Left ventricle myocardium inferior (tissue), 1 donor: ENCODE results near the gene SHPK. TPM values are rescaled to one million over a fixed set of nuclear protein-coding genes. Genes with fewer than 3 reads are reported as not detected.
"Not testable (repeated sequence)": the region's sequence is repeated elsewhere in the genome, so short reads cannot be mapped to it uniquely, and the experiment has no call there.

Source experiments
- DNase-seq: peaks from one replicate; pipeline ENCODE4 v3.0.0-alpha.2; 2020
- H3K27ac ChIP-seq: fragments of 200-600 bp; replicated peaks from 2 replicates; pipeline ENCODE4 v1.8.0; 2021
- H3K27me3 ChIP-seq: fragments of 200-600 bp; 2 replicates; pipeline ENCODE4 v1.8.0; 2021; ENCODE audit warnings: low read depth
- H3K36me3 ChIP-seq: fragments of 200-600 bp; 2 replicates; pipeline ENCODE4 v1.8.0; 2021
- H3K4me1 ChIP-seq: fragments of 200-600 bp; 2 replicates; pipeline ENCODE4 v1.8.0; 2021
- H3K4me3 ChIP-seq: fragments of 200-600 bp; 2 replicates; pipeline ENCODE4 v1.8.0; 2021; ENCODE audit warnings: mild to moderate bottlenecking, moderate library complexity
- H3K9me3 ChIP-seq: fragments of 200-600 bp; replicated peaks from 2 replicates; pipeline ENCODE4 v1.8.0; 2021
- CTCF ChIP-seq: fragments of 200-600 bp; IDR thresholded peaks from 2 replicates; pipeline ENCODE4 v1.8.0; 2021; ENCODE audit warnings: antibody characterized with exemption, mild to moderate bottlenecking, borderline replicate concordance
- intact Hi-C: fragments of 100-400 bp; cut with micrococcal nuclease; formaldehyde crosslinking; loops from one replicate; pipeline ENCODE4 v1.11.0; 2022
- total RNA-seq: library from RNA; stranded (reverse); fragmentation: NEBNext Ultra II Directional; extraction: Animal tissue kit (Norgen Biotek cat#: 25700); gene quantifications from one replicate; pipeline ENCODE4 v1.2.1, GENCODE V29; 2021
- donor health status: DM: no; HTN: yes; CAD: no; lungs with severe emphysema.

Gene SHPK
- total RNA-seq, 1 donor from 2014 or later: 4.0 TPM

GRCh38 chr17:3572231-3572630 is 63.8 kb downstream of the SHPK start:
- intact Hi-C loops: no loop called here
- TF ChIP-seq CTCF: no peak
- Histone ChIP-seq H3K4me1 (no peaks in the 10 kb centered on the region), H3K27ac (no peak overlapping the region), H3K4me3 (no peak overlapping the region), H3K9me3 (no peaks in the 10 kb centered on the region), H3K27me3 (no peaks in the 10 kb centered on the region), H3K36me3 (peaks cover 60% of the 10 kb centered on the region)
- no peak for DNase-seq

DNA sequence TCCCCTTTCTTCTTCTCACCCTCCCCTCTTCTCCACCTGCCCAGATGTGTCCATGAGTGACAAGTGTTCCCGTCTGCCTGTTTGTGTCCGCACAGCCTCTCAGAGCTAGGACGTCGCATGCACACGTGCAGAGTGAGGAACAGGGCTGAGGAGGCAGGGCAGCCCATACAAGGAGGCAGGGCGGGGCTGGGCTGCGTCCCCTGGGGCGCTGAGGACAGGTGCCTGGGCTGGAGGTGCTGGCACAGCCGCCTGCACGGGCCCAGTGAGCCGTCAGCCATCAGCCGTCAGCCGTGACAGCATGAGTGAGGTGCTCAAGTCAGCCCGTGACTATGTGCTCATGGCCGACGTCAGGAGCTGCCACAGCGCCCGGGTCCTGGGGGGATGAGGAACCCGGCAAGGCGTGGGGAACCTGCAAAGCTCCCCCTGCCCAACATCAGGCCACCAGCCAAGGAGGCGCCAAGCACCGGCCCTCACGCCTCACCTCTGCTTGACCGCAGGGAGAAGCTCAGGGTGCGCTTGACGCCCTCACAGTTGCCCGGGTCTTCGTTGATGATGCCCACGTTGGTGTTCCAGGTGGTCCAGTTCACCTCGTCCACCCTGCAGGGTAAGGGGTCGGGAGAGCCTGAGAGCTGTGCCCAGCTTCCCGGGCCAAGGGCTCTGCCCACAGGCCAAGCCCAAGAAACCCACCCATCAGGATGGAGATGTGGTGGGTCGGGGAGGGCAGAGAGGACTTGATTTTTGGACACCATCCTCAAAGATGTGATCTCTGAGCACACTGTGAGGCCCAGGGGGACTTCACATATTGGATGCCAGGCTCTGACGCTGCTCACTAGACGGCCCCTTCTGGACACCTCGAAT is 64.8 kb downstream of the SHPK start:
- no peaks in the 10 kb centered on the region for H3K9me3 ChIP-seq
- no peaks in the 10 kb centered on the region for H3K27me3 ChIP-seq
- TF ChIP-seq CTCF: no peak
- no peak overlapping the region for H3K4me3 ChIP-seq
- DNase-seq: no peak
- H3K36me3 ChIP-seq: peaks cover 59% of the 10 kb centered on the region
- H3K27ac ChIP-seq: no peak overlapping the region
- intact Hi-C loops: no loop called here
- no peaks in the 10 kb centered on the region for H3K4me1 ChIP-seq

DNA sequence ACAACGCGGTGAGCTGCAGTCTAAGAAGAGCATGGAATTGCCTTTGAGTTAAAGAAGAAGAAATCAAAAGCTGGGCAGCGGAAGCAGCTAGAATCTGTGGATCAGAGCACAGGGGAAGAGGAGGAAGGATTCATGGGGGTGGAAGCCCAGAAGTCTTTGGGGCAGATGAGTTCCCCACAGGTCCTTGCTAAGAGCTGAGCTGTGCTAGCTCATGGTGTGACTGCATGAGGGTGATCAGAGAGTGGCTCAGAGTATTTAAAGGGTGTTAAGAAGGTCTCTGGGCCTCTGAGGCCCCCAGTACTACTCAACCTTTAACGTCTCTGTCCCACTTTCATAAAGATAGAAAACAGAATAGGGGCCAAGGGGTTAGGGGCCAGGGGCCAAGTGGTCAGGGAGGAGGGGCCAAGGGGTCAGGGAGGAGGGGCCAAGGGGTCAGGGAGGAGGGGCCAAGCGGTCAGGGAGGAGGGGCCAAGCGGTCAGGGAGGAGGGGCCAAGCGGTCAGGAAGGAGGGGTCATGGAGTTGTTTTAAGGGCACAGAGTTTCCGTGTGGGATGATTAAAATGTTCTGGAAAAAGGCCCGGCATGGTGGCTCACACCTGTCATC is 66.4 kb downstream of the SHPK start:
- Histone ChIP-seq H3K4me1 (no peaks in the 10 kb centered on the region), H3K36me3 (peaks cover 66% of the 10 kb centered on the region), H3K4me3 (no peak overlapping the region), H3K9me3 (no peaks in the 10 kb centered on the region), H3K27me3 (no peaks in the 10 kb centered on the region), H3K27ac (no peak overlapping the region)
- no peak for TF ChIP-seq CTCF
- intact Hi-C loops: no loop called here
- DNase-seq: no peak

DNA sequence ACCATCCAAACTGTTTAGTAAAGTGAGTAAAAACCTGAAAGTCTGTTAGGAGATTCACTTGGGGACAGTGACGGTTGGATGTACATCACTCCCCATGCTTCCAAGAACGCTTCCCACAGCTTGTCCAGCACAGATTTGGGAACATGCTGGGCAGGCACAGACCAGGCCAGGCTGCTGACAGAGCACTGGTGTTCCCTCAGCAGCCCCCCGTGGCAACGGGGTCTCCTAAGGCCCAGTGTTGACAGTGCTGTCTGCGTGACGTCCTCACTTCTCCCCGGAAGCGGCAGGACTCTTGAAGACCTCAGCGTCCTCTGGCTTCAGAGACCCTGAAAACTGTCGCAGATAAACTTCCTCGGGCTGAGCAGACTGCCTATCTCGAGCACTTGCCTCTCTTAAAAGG is 69.5 kb downstream of the SHPK start:
- no peak for DNase-seq
- H3K36me3 ChIP-seq: peaks cover 49% of the 10 kb centered on the region
- no peak for TF ChIP-seq CTCF

DNA sequence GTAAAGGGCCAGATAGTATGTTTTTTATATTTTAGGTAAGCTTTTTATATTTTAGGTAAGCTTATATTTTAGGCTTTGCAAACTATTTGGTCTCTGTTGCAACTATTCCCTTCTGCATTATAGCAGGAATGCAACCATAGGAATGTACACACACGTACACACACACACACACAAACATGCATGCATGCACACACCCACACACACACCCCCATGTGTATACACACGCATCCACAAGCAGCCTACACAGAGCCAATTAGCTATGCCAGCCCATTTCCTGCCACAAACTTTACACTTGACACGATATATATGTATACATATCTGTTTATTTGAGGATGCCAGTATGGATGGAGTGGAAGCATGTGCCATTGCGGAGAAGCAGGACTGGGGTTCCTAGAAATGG is 70.9 kb downstream of the SHPK start:
- intact Hi-C loops: no loop called here
- Histone ChIP-seq H3K36me3 (peaks cover 35% of the 10 kb centered on the region), H3K27me3 (no peaks in the 10 kb centered on the region), H3K27ac (no peak overlapping the region), H3K4me3 (no peak overlapping the region), H3K9me3 (no peaks in the 10 kb centered on the region), H3K4me1 (peaks cover 9% of the 10 kb centered on the region)
- TF ChIP-seq CTCF: no peak
- DNase-seq: no peak

More for the DNA sequence above, 69.5 kb downstream of the SHPK start:
- no peak overlapping the region for H3K4me3 ChIP-seq
- no peak overlapping the region for H3K27ac ChIP-seq
- intact Hi-C loops: no loop called here
- no peaks in the 10 kb centered on the region for H3K9me3 ChIP-seq
- H3K4me1 ChIP-seq: peaks cover 9% of the 10 kb centered on the region
- H3K27me3 ChIP-seq: no peaks in the 10 kb centered on the region

DNA sequence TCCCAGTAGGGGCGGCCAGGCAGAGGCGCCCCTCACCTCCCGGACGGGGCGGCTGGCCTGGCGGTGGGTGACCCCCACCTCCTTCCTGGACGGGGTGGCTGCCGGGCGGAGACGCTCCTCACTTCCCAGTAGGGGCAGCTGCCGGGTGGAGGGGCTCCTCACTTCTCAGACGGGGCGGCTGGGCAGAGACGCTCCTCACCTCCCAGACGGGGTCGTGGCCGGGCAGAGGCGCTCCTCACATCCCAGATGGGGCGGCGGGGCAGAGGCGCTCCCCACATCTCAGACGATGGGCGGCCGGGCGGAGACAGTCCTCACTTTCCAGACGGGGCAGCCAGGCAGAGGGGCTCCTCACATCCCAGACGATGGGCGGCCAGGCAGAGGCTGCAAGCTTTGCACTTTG is 71.8 kb downstream of the SHPK start:
- DNase-seq, H3K4me1 ChIP-seq, H3K27ac ChIP-seq, intact Hi-C loops, H3K27me3 ChIP-seq, H3K4me3 ChIP-seq, H3K9me3 ChIP-seq: not testable (repeated sequence)
- H3K36me3 ChIP-seq: peaks cover 28% of the 10 kb centered on the region
